Glutamatergic neuron (in vitro differentiated cells): ENCODE measurements around the gene GBX1. TPM values are rescaled to one million over a fixed set of nuclear protein-coding genes. Genes with fewer than 3 reads are reported as not detected.

Experiments used
- DNase-seq: peaks from one replicate; pipeline ENCODE4 v3.0.0; 2022
- H3K27ac Mint-ChIP-seq: one replicate; pipeline ENCODE4 v1.8.0; 2020; ENCODE audit warnings: mild to moderate bottlenecking, mixed read lengths, inconsistent platforms; ENCODE audit not compliant: unreplicated experiment
- H3K27me3 Mint-ChIP-seq: one replicate; pipeline ENCODE4 v1.8.0; 2020; ENCODE audit warnings: mild to moderate bottlenecking, moderate library complexity, mixed read lengths, inconsistent platforms; ENCODE audit not compliant: unreplicated experiment
- H3K36me3 Mint-ChIP-seq: one replicate; pipeline ENCODE4 v1.8.0; 2020; ENCODE audit warnings: mild to moderate bottlenecking, mixed read lengths, inconsistent platforms; ENCODE audit not compliant: unreplicated experiment
- H3K4me1 Mint-ChIP-seq: one replicate; pipeline ENCODE4 v1.8.0; 2020; ENCODE audit warnings: mild to moderate bottlenecking, low read depth, mixed read lengths, inconsistent platforms; ENCODE audit not compliant: unreplicated experiment
- H3K4me3 Mint-ChIP-seq: one replicate; pipeline ENCODE4 v1.8.0; 2020; ENCODE audit warnings: mild to moderate bottlenecking, mixed read lengths, inconsistent platforms; ENCODE audit not compliant: unreplicated experiment
- H3K9me3 Mint-ChIP-seq: one replicate; pipeline ENCODE4 v1.8.0; 2020; ENCODE audit warnings: mild to moderate bottlenecking, moderate library complexity, mixed read lengths, inconsistent platforms; ENCODE audit not compliant: unreplicated experiment
- total RNA-seq: library from RNA; stranded (reverse); fragmentation: NEBNext Ultra II Directional; extraction: Animal tissue kit (Norgen Biotek cat#: 25700); gene quantifications from one replicate; pipeline ENCODE4 v1.2.1, GENCODE V29; 2021; ENCODE audit not compliant: unreplicated experiment
- TF ChIP-seq, protein P1 (sequence below): fragments of 200-600 bp; sonication (generic); IDR thresholded peaks from one replicate; pipeline ENCODE4 v1.5.0; 2021; ENCODE audit not compliant: partially characterized antibody, unreplicated experiment

Gene GBX1
- total RNA-seq, 1 donor from 2014 or later, result not detected

DNA sequence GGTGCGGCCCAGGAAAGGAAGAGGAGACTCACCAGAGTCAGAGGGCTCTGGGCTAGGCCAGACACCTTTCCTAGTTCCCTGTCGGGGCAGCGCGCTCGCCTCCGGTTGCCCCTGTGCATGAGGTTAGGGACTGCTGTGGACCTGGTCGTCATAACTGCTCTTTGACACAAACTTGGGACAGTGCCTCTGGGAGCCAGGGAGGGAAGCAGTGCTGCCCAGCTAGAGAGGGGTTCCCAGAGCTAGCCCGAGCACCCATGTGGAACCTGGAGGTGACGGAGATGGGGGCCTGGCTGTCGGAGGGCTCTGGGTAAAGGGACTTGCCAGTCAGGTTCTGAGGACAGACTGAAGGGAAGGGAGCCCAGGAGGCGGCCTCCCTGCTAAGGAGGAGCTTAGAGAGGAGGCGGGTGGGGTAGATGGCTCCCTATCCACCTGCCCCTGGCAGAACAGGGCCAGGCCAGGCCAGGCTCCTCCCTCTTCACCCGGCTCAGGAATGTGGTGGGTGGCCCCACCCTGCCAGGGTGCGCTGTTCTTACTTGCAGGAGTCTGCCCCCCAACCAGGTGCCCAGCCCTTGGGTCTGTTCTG lies 51.6 kb downstream of the GBX1 start:
- peaks cover 12% of the 10 kb centered on the region for H3K27me3 Mint-ChIP-seq
- H3K27ac Mint-ChIP-seq, result no peak overlapping the region
- H3K9me3 Mint-ChIP-seq, result peaks cover 26% of the 10 kb centered on the region
- TF ChIP-seq, protein P1, sequence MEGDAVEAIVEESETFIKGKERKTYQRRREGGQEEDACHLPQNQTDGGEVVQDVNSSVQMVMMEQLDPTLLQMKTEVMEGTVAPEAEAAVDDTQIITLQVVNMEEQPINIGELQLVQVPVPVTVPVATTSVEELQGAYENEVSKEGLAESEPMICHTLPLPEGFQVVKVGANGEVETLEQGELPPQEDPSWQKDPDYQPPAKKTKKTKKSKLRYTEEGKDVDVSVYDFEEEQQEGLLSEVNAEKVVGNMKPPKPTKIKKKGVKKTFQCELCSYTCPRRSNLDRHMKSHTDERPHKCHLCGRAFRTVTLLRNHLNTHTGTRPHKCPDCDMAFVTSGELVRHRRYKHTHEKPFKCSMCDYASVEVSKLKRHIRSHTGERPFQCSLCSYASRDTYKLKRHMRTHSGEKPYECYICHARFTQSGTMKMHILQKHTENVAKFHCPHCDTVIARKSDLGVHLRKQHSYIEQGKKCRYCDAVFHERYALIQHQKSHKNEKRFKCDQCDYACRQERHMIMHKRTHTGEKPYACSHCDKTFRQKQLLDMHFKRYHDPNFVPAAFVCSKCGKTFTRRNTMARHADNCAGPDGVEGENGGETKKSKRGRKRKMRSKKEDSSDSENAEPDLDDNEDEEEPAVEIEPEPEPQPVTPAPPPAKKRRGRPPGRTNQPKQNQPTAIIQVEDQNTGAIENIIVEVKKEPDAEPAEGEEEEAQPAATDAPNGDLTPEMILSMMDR, result no peak
- H3K36me3 Mint-ChIP-seq, result no peaks in the 10 kb centered on the region
- no peak for DNase-seq
- H3K4me3 Mint-ChIP-seq, result peak overlapping the region; percentile 72
- H3K4me1 Mint-ChIP-seq, result peaks cover 20% of the 10 kb centered on the region

DNA sequence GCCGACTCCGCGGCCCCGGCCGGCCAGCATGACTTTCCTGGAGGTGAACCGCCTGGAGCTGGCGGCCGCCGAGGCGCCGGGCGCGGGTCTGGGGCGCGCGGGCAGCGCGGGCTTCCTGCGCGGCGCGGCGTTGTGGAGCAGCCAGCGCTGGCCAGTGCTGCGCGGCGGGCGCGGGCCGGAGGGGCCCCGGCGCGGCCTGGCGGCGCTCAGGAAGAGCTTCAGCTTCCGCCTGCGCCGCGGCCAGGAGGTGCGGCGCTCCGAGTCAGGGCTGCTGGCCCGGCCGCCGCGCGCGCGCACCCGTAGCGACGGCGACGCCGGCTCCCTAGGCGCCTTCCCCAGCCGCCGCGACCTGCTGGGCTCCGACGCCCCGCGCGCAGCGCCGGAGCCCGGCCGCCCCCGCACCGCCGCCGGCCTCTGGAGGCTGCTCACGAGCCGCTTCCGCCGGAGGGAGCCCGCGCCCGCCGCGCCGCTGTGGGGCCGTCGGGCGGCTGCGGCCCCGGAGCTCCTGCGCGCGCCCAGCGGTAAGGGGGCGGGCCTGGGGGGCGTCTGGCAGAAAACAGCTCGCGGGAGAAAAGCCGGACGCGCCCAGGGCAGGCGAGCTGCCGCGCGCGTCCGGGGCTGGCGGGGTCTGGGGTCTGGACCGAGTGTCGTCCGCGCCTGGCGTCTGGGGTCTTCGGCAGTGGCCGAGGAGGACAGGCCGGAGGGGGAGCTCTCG lies 52.2 kb downstream of the GBX1 start:
- peaks cover 15% of the 10 kb centered on the region for H3K27me3 Mint-ChIP-seq
- no peaks in the 10 kb centered on the region for H3K36me3 Mint-ChIP-seq
- no peak overlapping the region for H3K27ac Mint-ChIP-seq
- H3K4me1 Mint-ChIP-seq, result peaks cover 25% of the 10 kb centered on the region
- peak overlapping the region; percentile 72 for H3K4me3 Mint-ChIP-seq
- DNase-seq, result peak; percentile 51
- peaks cover 26% of the 10 kb centered on the region for H3K9me3 Mint-ChIP-seq
- TF ChIP-seq, protein P1, result no peak

DNA sequence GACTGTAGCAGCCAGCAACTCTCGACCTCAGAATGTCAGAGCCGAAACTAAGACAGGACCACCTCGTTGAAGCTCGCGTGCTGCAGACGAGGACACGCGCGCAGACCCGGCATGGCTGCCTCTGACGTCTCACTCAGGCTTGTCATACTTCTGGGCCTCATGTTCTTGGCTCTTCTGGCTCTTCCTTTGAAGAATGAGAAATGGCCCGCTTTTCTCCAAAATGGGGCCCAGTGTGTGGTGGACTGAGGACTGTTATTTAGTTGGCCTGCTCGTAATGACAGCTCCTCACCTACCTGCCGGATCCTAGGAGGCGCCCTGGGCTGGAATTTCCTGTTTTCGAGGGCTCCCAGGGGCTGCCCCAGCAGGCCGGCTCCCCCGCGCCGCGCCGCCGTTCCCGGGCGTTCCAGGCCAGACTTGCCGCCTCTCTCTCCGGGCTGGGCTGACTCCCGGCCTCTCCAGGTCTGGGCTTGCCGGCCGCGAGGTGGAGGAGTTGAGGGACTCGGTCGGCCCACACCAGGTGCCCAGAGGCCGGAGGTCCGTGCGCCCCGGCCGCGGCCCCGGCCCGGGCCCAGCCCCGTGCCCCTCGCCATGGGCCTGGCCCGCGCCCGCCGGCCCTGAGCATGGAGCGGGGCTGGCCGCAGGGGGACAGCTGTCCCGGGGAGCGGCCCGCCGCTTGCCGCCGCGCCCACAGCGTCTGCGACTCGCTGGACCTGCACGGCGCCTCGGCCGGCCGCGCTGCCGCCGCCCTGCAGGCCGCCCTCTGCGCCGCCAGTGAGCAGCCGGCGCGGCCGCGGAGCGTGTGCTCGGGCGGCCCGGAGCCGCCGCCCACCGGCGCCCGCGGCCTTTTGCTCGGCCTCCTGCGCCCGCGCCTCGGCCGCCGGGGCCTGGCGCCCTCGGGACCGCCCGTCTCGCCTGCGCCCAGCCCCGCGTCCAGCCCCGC lies 53.1 kb downstream of the GBX1 start:
- TF ChIP-seq, protein P1, result no peak
- no peak overlapping the region for H3K27ac Mint-ChIP-seq
- H3K9me3 Mint-ChIP-seq, result peaks cover 26% of the 10 kb centered on the region
- H3K4me1 Mint-ChIP-seq, result peaks cover 32% of the 10 kb centered on the region
- peak overlapping the region; percentile 63 for H3K4me3 Mint-ChIP-seq
- peak; percentile 58 for DNase-seq
- H3K27me3 Mint-ChIP-seq, result peaks cover 15% of the 10 kb centered on the region
- H3K36me3 Mint-ChIP-seq, result no peaks in the 10 kb centered on the region

DNA sequence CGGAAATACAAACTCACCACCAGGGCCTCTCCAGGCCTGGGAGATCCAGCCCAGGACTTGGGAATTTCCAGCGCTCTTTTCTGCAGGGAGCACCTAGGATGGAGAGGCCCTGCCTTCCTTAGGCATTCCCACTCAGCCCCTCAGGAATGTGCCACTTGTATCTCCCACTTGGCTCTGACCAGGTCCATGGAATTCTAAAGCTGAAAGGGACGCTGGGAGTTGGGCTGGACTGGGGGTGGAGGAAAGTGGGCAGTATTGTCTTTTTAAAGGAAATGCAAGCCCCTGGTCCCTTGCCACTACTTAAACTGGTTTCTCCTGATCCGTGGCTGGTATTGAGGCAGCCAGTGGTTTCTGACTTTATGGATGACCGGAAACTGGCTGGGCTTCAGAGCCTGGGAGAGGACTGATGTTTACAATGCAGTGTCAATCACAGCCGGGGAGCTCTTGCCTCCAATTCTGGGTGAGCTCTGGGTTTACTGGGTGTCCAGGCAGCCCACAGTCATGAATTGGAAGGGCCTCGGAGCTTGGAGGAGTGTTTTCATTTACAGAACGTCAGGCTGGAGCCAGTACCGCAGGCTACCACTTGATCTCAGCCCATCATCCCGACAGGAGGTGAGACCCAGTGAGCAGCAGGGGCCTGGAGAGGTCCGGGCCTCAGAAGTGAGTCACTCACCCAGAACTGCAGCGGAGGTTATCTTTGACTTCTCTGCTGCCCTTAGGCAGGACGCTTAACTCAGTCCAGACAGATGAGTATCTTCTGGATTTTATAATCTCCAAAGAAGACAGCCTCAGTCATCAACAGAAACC lies 53.9 kb downstream of the GBX1 start:
- Mint-ChIP-seq H3K36me3 (no peaks in the 10 kb centered on the region), H3K9me3 (peaks cover 21% of the 10 kb centered on the region), H3K27ac (peak overlapping the region; percentile 38), H3K27me3 (peaks cover 15% of the 10 kb centered on the region), H3K4me1 (peaks cover 38% of the 10 kb centered on the region), H3K4me3 (peak overlapping the region; percentile 63)
- TF ChIP-seq, protein P1, result no peak
- DNase-seq, result no peak
